K562 (cell line): ENCODE data around the gene MYL5.

Source experiments
- E2F4 ChIP-seq: sonication (generic); formaldehyde crosslinking; IDR thresholded peaks from 2 replicates; pipeline ENCODE4 v1.8.0; 2022; ENCODE audit warnings: mild to moderate bottlenecking, low read depth, missing genetic modification reagents
- HDAC6 ChIP-seq: IDR thresholded peaks from 2 replicates; pipeline ENCODE4 v1.6.1; 2012; ENCODE audit warnings: low read depth, mild to moderate bottlenecking, control low read depth, inconsistent platforms, low read length, moderate library complexity
- MTA2 ChIP-seq: fragments of 450-650 bp; IDR thresholded peaks from 2 replicates; pipeline ENCODE4 v1.6.1; 2016; ENCODE audit warnings: low read depth
- NR3C1 ChIP-seq: sonication (generic); formaldehyde crosslinking; IDR thresholded peaks from 2 replicates; pipeline ENCODE4 v1.8.1; 2022; ENCODE audit warnings: missing genetic modification reagents
- SRSF1 ChIP-seq: fragments of 200-400 bp; formaldehyde crosslinking; IDR thresholded peaks from 2 replicates; pipeline ENCODE4 v1.6.1; 2017; ENCODE audit warnings: mild to moderate bottlenecking, low read depth, low read length, moderate library complexity
- ZBTB33 ChIP-seq: sonication (generic); formaldehyde crosslinking; IDR thresholded peaks from 2 replicates; pipeline ENCODE4 v1.8.1; 2023; ENCODE audit warnings: mild to moderate bottlenecking, missing genetic modification reagents
- ZNF212 ChIP-seq: fragments of 450-650 bp; formaldehyde crosslinking; IDR thresholded peaks from 2 replicates; pipeline ENCODE4 v1.4.0; 2020; ENCODE audit warnings: mild to moderate bottlenecking
- ZNF696 ChIP-seq: fragments of 250-450 bp; sonication (Bioruptor Pico); conservative IDR thresholded peaks from 2 replicates; pipeline ENCODE4 v1.4.0; 2020; ENCODE audit warnings: mild to moderate bottlenecking, moderate library complexity
- ZNF766 ChIP-seq: fragments of 200-800 bp; sonication (Bioruptor generic); conservative IDR thresholded peaks from 2 replicates; pipeline ENCODE4 v1.6.1; 2016; ENCODE audit warnings: missing genetic modification characterization, missing compliant biosample characterization

GRCh38 chr4:673349-674091, 822 bp upstream of the MYL5 start:
- no peak for TF ChIP-seq MTA2
- no peak for TF ChIP-seq ZNF212 (CRISPR knock-in tag)
- TF ChIP-seq E2F4 (CRISPR knock-in tag), result no peak
- TF ChIP-seq HDAC6, result no peak
- TF ChIP-seq SRSF1, result no peak
- TF ChIP-seq ZNF766 (CRISPR knock-in tag), result no peak
- TF ChIP-seq ZBTB33, result no peak
- no peak for TF ChIP-seq NR3C1 (CRISPR knock-in tag)
- no peak for TF ChIP-seq ZNF696
